ENCODE data around the gene ZNF618. TPM values are rescaled to one million over a fixed set of nuclear protein-coding genes. Genes with fewer than 3 reads are reported as not detected.

The ZNF618 gene, protein sequence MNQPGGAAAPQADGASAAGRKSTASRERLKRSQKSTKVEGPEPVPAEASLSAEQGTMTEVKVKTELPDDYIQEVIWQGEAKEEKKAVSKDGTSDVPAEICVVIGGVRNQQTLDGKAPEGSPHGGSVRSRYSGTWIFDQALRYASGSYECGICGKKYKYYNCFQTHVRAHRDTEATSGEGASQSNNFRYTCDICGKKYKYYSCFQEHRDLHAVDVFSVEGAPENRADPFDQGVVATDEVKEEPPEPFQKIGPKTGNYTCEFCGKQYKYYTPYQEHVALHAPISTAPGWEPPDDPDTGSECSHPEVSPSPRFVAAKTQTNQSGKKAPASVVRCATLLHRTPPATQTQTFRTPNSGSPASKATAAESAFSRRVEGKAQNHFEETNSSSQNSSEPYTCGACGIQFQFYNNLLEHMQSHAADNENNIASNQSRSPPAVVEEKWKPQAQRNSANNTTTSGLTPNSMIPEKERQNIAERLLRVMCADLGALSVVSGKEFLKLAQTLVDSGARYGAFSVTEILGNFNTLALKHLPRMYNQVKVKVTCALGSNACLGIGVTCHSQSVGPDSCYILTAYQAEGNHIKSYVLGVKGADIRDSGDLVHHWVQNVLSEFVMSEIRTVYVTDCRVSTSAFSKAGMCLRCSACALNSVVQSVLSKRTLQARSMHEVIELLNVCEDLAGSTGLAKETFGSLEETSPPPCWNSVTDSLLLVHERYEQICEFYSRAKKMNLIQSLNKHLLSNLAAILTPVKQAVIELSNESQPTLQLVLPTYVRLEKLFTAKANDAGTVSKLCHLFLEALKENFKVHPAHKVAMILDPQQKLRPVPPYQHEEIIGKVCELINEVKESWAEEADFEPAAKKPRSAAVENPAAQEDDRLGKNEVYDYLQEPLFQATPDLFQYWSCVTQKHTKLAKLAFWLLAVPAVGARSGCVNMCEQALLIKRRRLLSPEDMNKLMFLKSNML
- 4.9 TPM for total RNA-seq

DNA sequence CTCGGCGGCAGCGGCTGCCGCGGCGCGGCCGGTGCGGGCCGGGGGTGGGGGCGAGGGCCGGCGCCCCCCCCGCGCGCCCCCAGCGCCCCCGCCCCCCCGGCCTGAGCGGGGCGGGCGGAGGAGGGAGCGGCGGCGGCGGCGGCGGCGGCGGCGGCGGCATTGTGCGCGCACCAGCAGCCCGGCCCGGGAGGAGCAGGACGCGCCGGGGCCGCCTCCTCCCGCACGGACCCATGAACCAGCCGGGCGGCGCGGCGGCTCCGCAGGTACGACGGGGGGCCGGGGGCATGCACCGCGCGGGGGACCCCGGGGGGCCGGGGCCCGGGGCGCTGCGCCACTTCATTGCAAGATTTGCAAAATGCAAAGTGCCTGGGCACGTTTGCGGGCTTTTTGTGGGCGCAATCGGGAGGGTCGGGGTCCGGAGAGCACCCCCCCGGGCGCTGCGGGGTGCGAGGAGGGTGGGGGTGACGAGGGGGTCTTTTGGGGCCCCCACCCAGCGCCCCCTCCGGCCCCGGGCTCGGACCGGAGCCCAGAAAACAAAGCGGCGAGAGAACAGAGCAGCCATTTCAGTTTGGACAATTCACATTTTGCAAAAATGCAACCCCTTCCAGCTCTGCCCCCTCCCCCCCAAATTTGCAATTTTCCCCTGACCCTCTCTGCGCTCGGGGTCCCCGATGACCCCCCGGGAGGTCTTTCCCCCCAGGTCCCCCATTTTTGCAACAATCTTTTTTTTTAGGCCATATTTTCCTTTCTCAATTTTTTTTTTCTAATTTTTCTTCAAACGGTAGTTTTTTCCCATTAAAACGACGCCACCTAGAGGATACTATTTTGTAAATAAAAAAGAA, at the start of gene ZNF618:
Gene ZNF618, plus strand, starts transcription at position 159 of the 842 bp plus-strand sequence. Its CDS starts 72 bp downstream, at position 231.
- FAIRE-seq: peak; percentile 85

DNA sequence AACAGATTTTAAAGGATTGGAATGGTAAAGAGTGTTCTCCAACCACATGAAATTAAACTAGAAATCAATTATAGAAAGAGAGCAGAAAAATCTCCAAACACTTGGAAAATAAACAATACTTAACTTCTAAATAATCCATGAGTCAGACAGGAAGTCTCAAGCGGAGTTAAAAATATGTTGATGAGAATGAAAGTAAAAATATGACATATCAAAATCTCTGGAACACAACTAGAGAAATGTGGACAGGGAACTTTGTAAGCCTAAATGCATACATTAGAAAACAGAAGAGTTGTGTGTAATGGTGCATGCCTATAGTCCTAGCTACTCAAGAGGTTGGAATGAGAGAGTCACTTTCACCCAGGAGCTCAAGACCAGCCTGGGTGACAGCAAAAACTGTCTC, 47.9 kb upstream of the ZNF618 start:
- FAIRE-seq (no peak), DNase-seq (ENCODE audit: low spot score in 2 of 2) (no peak)

More for the DNA sequence above, at the start of gene ZNF618:
- DNase-seq (ENCODE audit: low spot score in 2 of 2): peak; percentile 71 to 76

DNA sequence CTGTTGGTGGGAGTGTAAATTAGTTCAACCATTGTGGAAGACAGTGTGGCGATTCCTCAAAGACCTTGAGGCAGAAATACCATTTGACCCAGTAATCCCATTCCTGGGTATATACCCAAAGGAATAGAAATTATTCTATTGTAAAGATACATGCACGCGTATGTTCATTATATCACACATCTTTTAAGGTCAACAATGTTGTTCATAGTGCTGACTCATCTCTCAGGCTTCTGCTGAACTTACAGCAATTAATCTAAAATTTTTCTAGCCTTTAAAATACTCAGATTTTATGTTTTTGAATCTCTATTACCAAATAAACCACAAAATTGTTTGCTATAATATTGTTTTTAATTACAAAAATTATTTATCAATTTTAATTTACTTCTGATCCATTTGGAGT, 38.8 kb upstream of the ZNF618 start:
- FAIRE-seq (no peak), DNase-seq (ENCODE audit: low spot score in 2 of 2) (no peak)

DNA sequence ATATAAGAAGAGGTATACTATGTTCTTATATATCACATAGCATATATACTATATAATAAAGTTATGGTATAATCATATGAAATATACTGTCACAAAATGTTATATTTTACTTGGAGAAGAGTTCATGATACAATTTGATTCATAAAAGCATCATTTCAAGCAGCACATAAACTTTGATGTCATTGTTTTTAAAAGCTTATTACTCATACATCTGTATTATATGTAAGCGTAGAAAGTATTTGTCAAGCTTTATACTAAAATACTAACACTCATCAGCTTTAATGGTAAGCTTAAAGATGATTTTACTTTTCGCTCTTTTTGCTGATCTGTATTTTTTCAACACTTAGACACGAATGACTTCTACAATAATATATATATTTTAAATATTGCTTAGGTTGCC, 34.0 kb upstream of the ZNF618 start:
- FAIRE-seq (no peak), DNase-seq (ENCODE audit: low spot score in 2 of 2) (no peak)

DNA sequence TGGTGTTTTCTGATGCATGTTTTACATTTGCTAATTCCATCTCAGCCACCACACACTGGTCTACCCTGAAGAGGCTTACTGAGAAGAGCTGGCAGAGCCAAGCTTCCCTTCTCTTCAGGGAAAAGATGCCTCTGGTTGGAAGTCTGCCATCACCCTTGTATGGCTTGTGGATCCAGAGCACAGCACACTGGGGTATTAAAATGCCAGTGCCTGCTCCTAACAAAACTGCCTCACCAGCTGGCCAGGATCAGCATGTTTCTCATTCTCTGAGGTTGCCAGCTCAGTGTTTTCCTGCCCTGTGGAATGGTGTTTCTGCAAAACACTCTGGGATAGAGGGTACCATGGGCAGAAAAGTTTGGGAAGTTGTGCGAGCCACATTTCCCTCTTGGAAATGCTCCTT, 31.6 kb upstream of the ZNF618 start:
- DNase-seq (ENCODE audit: low spot score in 2 of 2): no peak
- no peak for FAIRE-seq

DNA sequence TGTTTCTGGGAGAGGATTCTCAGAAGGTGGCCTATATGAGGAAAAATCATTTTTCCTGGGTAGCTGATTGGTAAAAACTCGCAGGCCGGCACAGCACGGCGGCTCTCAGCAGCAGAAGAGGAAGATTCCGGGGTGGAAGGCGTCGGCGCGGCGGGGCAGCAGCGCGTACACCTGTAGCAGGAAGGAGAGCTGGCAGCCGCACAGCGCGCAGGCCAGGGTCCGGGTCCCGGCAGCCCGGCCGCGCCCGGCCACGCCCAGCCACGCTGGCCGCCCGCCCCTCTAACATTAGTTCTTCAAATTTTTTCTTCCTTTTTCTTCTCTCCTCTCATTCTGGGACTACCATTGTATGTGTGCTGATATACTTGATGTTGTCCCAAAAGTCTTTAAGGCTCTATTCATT, 24.8 kb upstream of the ZNF618 start:
- DNase-seq (ENCODE audit: low spot score in 2 of 2) (no peak), FAIRE-seq (no peak)

DNA sequence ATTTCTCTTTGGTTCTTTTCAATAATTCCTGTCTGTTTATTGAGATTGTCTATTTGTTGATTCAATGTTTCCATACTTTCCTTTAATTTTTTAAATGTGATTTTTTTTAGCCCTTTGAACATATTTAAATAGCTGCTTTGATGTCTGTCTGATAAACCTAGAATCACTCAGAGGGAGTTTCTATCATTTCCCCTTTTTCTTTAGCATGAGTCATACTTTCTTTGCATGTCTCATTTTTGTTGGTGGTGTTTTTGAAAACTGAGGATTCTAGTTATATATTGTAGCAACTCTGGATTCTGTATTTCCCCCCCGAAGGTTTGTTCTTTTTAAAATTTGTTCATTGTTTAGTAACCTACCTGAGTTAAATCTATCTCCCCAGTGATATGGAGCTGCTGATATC, 24.2 kb upstream of the ZNF618 start:
- DNase-seq (ENCODE audit: low spot score in 2 of 2) (no peak), FAIRE-seq (no peak)

DNA sequence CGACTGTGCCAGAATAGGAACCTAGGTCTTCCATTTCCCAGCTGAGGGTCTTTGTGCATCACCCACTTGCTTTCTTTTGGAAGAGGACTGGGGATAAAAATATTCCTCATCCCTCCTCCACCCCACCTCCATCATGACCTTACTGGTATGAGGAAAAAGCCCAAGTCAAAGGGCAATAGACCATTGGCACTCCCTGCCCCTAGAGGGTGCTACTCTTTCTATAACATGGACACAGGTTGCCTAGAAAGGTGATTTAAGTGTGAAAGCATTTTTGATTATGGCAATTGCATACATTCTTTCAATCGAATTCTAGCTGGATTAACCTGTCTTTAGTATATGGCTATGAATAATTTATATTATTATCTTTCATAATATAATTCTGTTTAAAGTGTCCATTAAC, 22.8 kb upstream of the ZNF618 start:
- DNase-seq (ENCODE audit: low spot score in 2 of 2): no peak
- no peak for FAIRE-seq

DNA sequence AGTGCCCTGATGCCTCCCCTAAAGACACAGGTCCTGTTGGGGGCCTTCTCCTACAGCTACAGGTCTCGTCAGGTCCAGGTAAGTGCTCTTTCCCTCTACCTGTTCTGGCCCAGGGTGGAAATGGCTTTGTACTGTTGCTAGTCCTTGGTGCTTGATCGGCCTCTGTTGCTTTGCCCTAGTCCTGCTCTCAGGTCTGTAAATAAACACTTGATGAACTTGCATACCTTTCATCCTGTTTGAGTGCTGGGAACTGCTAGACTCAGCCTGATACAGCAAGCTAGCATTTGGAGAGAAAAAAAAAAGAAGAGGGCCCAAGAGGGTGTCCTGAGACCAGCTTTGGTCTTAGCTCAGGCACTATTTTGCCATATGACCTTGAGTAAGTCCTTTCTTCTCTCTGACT, 21.8 kb upstream of the ZNF618 start:
- no peak for FAIRE-seq
- DNase-seq (ENCODE audit: low spot score in 2 of 2): no peak

DNA sequence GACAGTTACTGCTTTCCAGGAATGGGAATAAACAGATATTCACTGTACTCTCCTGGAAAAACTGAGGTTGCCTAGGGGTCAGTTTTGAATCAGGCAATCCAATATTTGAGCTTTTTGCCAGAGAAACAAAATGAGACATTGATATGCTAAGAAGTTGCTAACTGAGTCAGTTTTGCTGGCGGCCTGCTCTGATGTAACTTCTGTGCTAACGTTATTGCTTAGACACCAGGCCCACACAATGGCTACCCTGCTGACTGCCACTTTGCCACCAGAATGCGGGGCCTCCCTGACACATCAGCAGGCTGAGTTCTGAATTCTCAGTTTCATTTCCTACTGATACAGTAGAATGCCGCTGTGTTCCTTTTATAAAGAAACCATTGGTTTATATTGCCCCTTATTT, 18.2 kb upstream of the ZNF618 start:
- peak in 1 of 2 donors; percentile 30 for DNase-seq (ENCODE audit: low spot score in 2 of 2)
- no peak for FAIRE-seq

DNA sequence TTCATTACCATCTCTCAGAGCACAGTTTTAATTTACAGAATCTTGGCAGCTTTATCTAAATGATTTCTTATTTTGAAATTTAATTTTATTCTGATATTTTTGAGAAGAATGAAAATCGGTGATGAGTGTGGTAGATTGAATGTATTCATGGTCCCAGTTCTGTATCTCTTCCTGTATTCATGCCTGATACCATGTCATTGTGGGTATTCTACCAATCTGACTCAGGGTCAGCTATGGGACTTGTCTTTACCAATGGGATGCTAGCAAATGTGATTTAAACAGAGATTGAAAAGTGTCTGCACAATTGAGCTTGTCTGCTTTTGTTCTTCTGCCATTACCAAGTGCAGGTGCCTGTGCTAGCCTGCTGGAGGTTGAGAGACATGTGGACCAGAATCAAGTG, 17.8 kb upstream of the ZNF618 start:
- no peak for DNase-seq (ENCODE audit: low spot score in 2 of 2)

DNA sequence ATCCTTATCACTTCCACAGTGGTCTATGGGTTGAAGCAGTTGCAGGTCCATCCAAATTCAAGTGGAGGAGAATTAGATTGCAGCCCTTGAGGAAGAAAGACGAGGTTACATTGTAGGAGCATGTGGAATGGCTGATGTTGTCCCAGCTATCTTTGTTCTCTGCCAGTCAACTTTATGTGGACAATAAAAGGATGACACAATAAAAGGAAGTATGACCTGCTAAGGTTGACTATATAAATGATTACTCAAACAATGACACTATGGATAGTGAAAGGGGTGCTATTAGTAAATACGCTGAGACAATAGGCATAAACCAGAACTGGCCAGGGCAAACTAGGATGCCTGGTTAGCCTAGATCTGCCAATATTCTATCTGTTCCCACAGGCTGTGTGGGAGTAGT, 12.8 kb upstream of the ZNF618 start:
- no peak for FAIRE-seq
- DNase-seq (ENCODE audit: low spot score in 2 of 2): no peak

More for the DNA sequence above, 17.8 kb upstream of the ZNF618 start:
- FAIRE-seq: no peak

DNA sequence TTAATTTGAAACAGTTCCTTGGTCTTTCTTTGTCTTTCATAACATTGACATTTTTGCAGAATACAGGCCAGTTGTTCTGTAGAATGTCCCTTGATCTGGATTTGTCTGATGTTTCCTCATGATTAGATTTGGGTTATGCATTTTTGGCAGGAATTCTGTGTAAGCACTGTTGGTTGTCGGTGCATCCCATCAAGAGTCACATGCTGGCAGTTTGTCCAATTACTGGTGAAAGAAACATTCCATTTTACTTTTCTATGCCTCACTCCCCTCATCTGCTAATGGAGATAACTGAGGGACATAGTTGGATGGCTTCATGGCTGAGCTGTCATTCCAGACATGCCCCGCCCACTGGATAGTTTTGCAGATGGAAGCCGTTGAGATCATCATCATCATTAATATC, 7.6 kb upstream of the ZNF618 start:
- no peak for FAIRE-seq
- DNase-seq (ENCODE audit: low spot score in 2 of 2): no peak

DNA sequence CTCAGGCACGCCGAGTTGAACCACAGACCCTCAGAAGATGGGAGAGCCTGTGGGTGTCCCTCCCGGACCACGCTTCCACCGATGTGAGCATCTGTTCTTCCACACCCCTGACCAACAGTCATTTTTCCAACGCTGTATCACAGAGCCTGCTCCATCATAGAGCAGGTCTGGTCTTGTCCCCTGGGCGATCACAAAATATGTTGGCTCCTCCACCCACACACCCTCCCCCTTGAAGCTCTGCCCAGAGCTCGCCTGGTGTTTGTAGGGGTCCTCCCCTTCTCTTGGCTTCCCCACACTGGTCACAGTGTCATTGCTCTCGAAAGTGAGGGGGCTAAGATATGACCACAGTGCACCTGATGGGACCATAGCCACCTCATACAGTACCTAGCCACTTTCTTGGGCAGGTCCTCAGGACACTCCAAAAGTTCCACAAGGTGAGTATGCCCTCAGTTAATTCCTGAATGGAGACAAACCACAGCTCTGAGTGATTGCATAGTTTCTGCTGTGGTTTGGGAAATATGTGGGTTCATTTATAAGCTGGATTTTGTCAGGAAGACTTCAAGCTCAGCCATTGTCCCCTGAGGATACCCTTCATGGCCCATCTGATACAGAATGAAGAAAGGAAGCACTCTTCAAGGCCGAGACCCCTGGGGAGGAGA, 3.5 kb upstream of the ZNF618 start:
- no peak for DNase-seq (ENCODE audit: low spot score in 2 of 2)
- no peak for FAIRE-seq

DNA sequence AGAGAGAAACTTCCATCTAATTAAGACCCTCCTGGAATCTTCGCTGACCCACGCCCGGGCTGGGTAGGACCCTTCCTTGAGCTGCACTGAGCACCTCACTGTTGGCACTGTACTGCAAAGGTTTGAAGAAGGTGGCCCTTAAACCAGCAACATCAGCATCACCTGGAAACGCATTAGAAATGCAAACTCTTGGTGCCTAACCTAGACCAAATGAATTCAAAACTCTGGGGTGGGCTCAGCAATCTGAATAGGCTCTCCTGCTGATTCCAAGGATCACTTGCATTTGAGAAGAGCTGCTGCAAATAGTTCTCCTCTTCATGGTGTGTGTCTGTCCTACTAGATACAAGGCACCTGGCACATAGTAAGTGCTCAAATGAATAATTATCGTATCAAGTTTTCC, 2.7 kb upstream of the ZNF618 start:
- FAIRE-seq (no peak), DNase-seq (ENCODE audit: low spot score in 2 of 2) (no peak)

DNA sequence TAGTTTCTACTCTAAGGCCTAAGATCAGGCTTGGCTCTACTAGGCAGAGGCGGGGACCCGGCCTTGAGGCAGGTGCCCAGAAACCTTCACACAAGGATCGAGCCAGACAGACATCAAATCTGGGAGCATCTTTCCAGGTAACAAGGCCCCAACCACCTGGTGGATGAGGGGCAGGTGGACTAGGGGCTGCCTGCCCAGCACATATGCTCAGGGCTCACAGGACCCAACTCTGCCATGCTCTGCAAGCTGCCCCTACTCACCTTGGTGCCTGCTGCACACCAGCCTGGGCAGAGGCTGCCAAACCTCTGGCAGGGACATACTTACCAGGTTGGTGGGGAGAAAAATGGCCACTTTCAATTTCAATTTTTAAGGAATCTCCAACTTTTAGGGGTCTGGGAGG, 2.2 kb upstream of the ZNF618 start:
- no peak for DNase-seq (ENCODE audit: low spot score in 2 of 2)
- no peak for FAIRE-seq

DNA sequence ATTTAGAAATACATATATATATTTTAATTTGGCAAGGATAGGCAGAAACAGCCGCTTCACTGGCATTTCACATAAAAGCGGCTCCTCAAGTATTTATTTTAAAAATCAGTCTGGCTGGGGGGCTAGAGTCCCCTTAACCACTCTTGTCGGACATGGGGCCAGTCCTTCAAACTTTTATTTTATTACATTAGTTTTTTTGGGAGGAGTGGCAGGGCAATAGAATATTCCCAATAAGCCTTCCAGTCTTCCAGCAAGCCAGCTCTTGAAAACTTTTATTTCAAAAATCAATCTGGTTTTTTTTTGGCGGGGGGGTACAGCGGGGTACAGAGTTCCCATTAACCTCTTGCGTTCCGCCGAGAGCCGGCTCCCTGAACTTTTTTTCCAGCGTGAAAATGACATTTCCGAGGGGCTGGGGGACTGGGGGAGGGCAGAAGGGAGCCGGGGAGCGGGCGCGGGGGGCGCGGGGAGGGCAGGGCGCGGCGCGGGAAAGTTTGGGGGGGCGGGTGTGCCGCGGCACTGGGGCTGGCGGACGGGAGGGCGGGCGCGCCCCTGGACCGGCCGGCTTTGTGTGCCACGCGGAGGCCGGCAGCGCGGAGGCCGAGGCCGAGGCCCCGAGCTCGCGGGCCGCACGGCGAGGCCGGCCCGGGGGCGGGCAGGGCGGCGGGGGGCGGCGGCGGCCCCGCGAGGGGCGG, 504 bp upstream of the ZNF618 start:
- peak in 1 of 2 donors; percentile 64 for DNase-seq (ENCODE audit: low spot score in 2 of 2)
- FAIRE-seq: no peak

DNA sequence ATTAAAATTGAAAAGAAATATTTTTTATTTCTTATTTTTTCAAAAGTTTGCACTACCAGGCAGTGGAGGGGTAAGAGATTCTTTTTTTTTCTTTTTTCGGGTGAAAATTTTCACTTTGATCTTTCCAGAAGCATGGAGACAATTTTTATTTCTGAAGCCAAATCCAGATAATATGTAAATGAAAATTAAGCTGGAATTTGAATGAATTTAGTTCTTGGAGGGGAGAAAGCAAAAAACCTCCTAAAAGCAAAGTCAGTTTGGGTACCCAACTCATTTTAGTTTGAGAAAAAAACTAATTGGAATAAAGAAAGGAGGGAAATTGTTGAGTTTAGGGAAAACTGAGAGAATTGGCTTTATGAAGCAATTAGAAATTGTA, 872 bp downstream of the ZNF618 start:
- no peak for FAIRE-seq
- DNase-seq (ENCODE audit: low spot score in 2 of 2): no peak

DNA sequence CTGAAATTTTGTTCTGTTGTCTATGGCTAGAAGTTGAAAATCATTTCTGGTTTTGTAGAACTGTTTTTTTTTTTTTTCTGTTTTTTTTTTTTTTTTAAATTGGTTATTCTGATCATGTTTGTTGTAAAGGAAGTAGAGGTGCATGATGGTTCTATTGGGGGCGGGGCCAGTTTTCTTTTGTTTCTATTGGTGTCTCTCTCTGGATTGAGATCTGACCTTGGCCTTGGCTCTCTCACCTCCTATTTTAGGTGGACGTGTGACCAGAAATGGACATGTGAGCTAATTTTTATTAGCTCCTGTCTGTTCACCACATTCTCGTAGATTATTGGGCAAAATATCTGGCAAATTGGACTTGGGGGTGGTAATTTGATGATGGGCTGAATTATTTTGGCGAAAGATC, 3.2 kb downstream of the ZNF618 start:
- DNase-seq (ENCODE audit: low spot score in 2 of 2) (no peak), FAIRE-seq (no peak)

DNA sequence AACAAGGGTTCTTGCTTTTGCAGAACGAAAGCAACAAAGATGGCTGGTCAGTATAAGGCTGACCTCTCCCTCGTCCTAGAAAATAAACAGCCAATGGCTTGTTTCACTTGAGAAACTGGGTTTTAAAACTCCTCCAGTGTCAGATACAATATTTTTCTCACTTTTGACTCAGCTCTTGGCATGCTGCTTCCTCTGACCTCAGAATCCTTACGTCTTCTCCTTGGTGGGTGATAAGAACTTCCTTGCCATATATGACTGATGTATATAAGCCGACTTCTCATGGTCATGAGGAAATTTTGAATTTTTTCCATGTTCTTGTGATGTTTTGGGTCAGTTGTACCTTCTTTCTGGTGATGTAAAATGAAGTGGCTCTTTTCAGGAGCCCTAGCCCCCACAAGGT, 3.8 kb downstream of the ZNF618 start:
- FAIRE-seq: no peak

More for the DNA sequence above, 3.8 kb downstream of the ZNF618 start:
- no peak for DNase-seq (ENCODE audit: low spot score in 2 of 2)

Data from frontal cortex (tissue), 4 donors.